SK-N-SH (cell line): ENCODE data around the gene PLCZ1. TPM values are rescaled to one million over a fixed set of nuclear protein-coding genes. Genes with fewer than 3 reads are reported as not detected.

Experiments
- CTCF ChIA-PET: fragments of 300-600, 350-600 bp; formaldehyde crosslinking; extraction: SDS; loops from one replicate; lab custom pipeline; 2021; lab: Yijun Ruan, JAX
- POLR2A ChIA-PET: fragments of 350-600 bp; sonication (Branson Sonifier 250); formaldehyde crosslinking; extraction: SDS; loops from one replicate; lab custom pipeline; 2020; ENCODE audit warnings: antibody characterized with exemption, inconsistent platforms; lab: Yijun Ruan, JAX
- DNase-seq: peaks from one replicate; pipeline ENCODE4 v3.0.0; 2012
- H2AFZ ChIP-seq: fragments of 200-600 bp; sonication (generic); 2 replicates; pipeline ENCODE4 v1.8.1; 2016; ENCODE audit warnings: antibody characterized with exemption, mild to moderate bottlenecking, low read depth
- H3F3A ChIP-seq: fragments of 200-600 bp; sonication (generic); replicated peaks from 2 replicates; pipeline ENCODE3; 2016; ENCODE audit warnings: antibody characterized with exemption, mild to moderate bottlenecking; ENCODE audit not compliant: insufficient read depth
- H3K27ac ChIP-seq, 2 experiments: fragments of 200-500 bp in 1 of 2; fragments of 200-600 bp in 1 of 2; sonication (Bioruptor generic) in 1 of 2; sonication (generic), shearing (Covaris generic) in 1 of 2; 2 replicates each; pipeline versions ENCODE4 v1.5.1 to v1.6.1; 2014 to 2016; ENCODE audit warnings: low read depth in 2 of 2, inconsistent platforms in 1 of 2, low read length in 1 of 2, mild to moderate bottlenecking in 1 of 2, mixed read lengths in 1 of 2
- H3K27me3 ChIP-seq: fragments of 200-600 bp; sonication (generic), shearing (Covaris generic); 2 replicates; pipeline ENCODE4 v1.6.1; 2016; ENCODE audit warnings: mixed run types; ENCODE audit not compliant: insufficient read depth
- H3K36me3 ChIP-seq, 2 experiments: fragments of 200-500 bp in 1 of 2; fragments of 200-600 bp in 1 of 2; sonication (Bioruptor generic) in 1 of 2; sonication (generic) in 1 of 2; replicated peaks in 1 of 2; 2 replicates each; pipeline versions ENCODE3 to v1.5.1; 2014 to 2016; ENCODE audit warnings: low read length in 1 of 2, mild to moderate bottlenecking in 1 of 2; ENCODE audit not compliant: insufficient read depth in 2 of 2, control insufficient read depth in 1 of 2
- H3K4me1 ChIP-seq, 2 experiments: fragments of 200-500 bp in 1 of 2; fragments of 200-600 bp in 1 of 2; sonication (Bioruptor generic) in 1 of 2; sonication (generic), shearing (Covaris generic) in 1 of 2; 2 replicates each; pipeline versions ENCODE4 v1.5.1 to v1.6.1; 2014 to 2016; ENCODE audit warnings: low read depth in 1 of 2, low read length in 1 of 2, mixed run types in 1 of 2; ENCODE audit not compliant: insufficient read depth in 2 of 2, control insufficient read depth in 1 of 2
- H3K4me2 ChIP-seq: fragments of 200-600 bp; sonication (generic), shearing (Covaris generic); 2 replicates; pipeline ENCODE4 v1.6.1; 2017; ENCODE audit warnings: mixed run types
- H3K4me3 ChIP-seq, 2 experiments: fragments of 200-500 bp in 1 of 2; fragments of 200-600 bp in 1 of 2; sonication (Bioruptor generic) in 1 of 2; sonication (generic), shearing (Covaris generic) in 1 of 2; 2 replicates each; pipeline versions ENCODE4 v1.5.1 to v1.8.1; 2014 to 2016; ENCODE audit warnings: low read depth in 2 of 2, inconsistent platforms in 1 of 2, low read length in 1 of 2, mild to moderate bottlenecking in 1 of 2, mixed read lengths in 1 of 2, moderate library complexity in 1 of 2
- H3K79me2 ChIP-seq: fragments of 200-600 bp; sonication (generic); 2 replicates; pipeline ENCODE4 v1.8.1; 2017; ENCODE audit warnings: mild to moderate bottlenecking; ENCODE audit not compliant: insufficient read depth
- H3K9ac ChIP-seq: fragments of 200-600 bp; sonication (generic); 2 replicates; pipeline ENCODE4 v1.6.1; 2017; ENCODE audit warnings: mixed run types
- H3K9me2 ChIP-seq: fragments of 200-600 bp; sonication (generic); 2 replicates; pipeline ENCODE4 v1.6.1; 2017; ENCODE audit warnings: mixed run types
- H3K9me3 ChIP-seq: fragments of 200-600 bp; sonication (generic); 2 replicates; pipeline ENCODE4 v1.6.1; 2017; ENCODE audit warnings: mixed run types, mild to moderate bottlenecking, moderate library complexity
- H4K20me1 ChIP-seq: fragments of 200-600 bp; sonication (generic); 2 replicates; pipeline ENCODE4 v1.6.1; 2017; ENCODE audit warnings: mild to moderate bottlenecking, mixed run types; ENCODE audit not compliant: insufficient read depth
- CHD2 ChIP-seq: fragments of 150-350 bp; IDR thresholded peaks from 2 replicates; pipeline ENCODE4 v1.6.1; 2018; ENCODE audit warnings: low read length; ENCODE audit not compliant: partially characterized antibody
- CTCF ChIP-seq: fragments of 200-600 bp; sonication (generic); IDR thresholded peaks from 2 replicates; pipeline ENCODE4 v1.6.1; 2017; ENCODE audit warnings: antibody characterized with exemption, mild to moderate bottlenecking, moderate library complexity
- EP300 ChIP-seq, 2 experiments: IDR thresholded peaks; 2 replicates each; pipeline versions ENCODE4 v1.4.0 to v1.6.1; 2012; ENCODE audit warnings: borderline replicate concordance in 1 of 2, low read depth in 1 of 2, low read length in 1 of 2
- IRF3 ChIP-seq: fragments of 150-350 bp; IDR thresholded peaks from 2 replicates; pipeline ENCODE4 v1.6.1; 2016; ENCODE audit warnings: mild to moderate bottlenecking, low read depth, low read length
- MAX ChIP-seq: IDR thresholded peaks from 2 replicates; pipeline ENCODE4 v1.4.0; 2012; ENCODE audit warnings: low read depth
- NFIC ChIP-seq: IDR thresholded peaks from 2 replicates; pipeline ENCODE4 v1.4.0; 2012; ENCODE audit warnings: borderline replicate concordance
- RAD21 ChIP-seq: IDR thresholded peaks from 2 replicates; pipeline ENCODE4 v1.6.1; 2012; ENCODE audit warnings: mild to moderate bottlenecking, low read length
- RCOR1 ChIP-seq: fragments of 150-350 bp; IDR thresholded peaks from 2 replicates; pipeline ENCODE4 v1.6.1; 2017; ENCODE audit warnings: antibody characterized with exemption, low read length
- REST ChIP-seq: IDR thresholded peaks from 2 replicates; pipeline ENCODE4 v1.6.1; 2012; ENCODE audit warnings: mild to moderate bottlenecking, low read depth, low read length, moderate library complexity
- SIN3A ChIP-seq: IDR thresholded peaks from 2 replicates; pipeline ENCODE4 v1.6.1; 2012; ENCODE audit warnings: low read depth, mild to moderate bottlenecking, low read length, moderate library complexity, borderline replicate concordance
- TAF1 ChIP-seq: IDR thresholded peaks from 2 replicates; pipeline ENCODE4 v1.6.1; 2012; ENCODE audit warnings: low read depth, mild to moderate bottlenecking, low read length, moderate library complexity, borderline replicate concordance
- TCF12 ChIP-seq: IDR thresholded peaks from 2 replicates; pipeline ENCODE4 v1.4.0; 2012
- USF2 ChIP-seq: fragments of 150-350 bp; IDR thresholded peaks from 2 replicates; pipeline ENCODE4 v1.6.1; 2017; ENCODE audit warnings: antibody characterized with exemption, low read length, low read depth, borderline replicate concordance
- WGBS: methylation state at CpG from one replicate; pipeline ENCODE4 v1.1.6; 2017; ENCODE audit warnings: low lambda C conversion rate; 5-methylcytosine and 5-hydroxymethylcytosine counted together
- polyA plus RNA-seq, 3 experiments: library from polyadenylated mRNA; depleted of rRNA; stranded (reverse); fragments of >200 nt; gene quantifications; 2 replicates each; pipeline ENCODE4 v1.2.3, GENCODE V29; 2012

PLCZ1 gene
- polyA plus RNA-seq, 1 of the 3 experiments (the other 2 are of a cell fraction) = 0.15 TPM

- H3K36me3 ChIP-seq = no peaks in the 10 kb centered on the region
- 57% methylated on average over 7 of the region's 16 CpGs for WGBS
- no peaks in the 10 kb centered on the region for H3K9me2 ChIP-seq
- POLR2A ChIA-PET = no interaction called here
- TF ChIP-seq NFIC (no peak), CTCF (no peak), CHD2 (no peak), IRF3 (no peak), TCF12 (no peak), RAD21 (no peak), TAF1 (no peak), EP300 (IDR thresholded peaks at IDR 0.05; ENCODE audit: borderline replicate concordance in 1 of 2, low read depth in 1 of 2, low read length in 1 of 2) (no peak), SIN3A (no peak), MAX (no peak), USF2 (no peak), REST (no peak), RCOR1 (no peak)
- no peaks in the 10 kb centered on the region for H3K79me2 ChIP-seq
- H4K20me1 ChIP-seq = no peaks in the 10 kb centered on the region
- no peak overlapping the region for H2AFZ ChIP-seq
- H3K9ac ChIP-seq = no peak overlapping the region
- no peak overlapping the region for H3K4me3 ChIP-seq
- no peak overlapping the region for H3K4me2 ChIP-seq
- H3K4me1 ChIP-seq = peaks cover 0 to 8% of the 10 kb centered on the region in 2 experiments; a peak in 2 of 4 replicates
- H3K27me3 ChIP-seq = no peaks in the 10 kb centered on the region
- H3F3A ChIP-seq = peaks cover 5% of the 10 kb centered on the region
- no peak for DNase-seq
- H3K9me3 ChIP-seq = no peaks in the 10 kb centered on the region
- H3K27ac ChIP-seq = no peak overlapping the region
- CTCF ChIA-PET = interaction anchor here (0.7 kb wide), 1 partner anchor 53 kb away, joined by 3 read pairs; no protein-coding TSS in a partner anchor
Observed at GRCh38 chr12:18753481-18754123, 15.8 kb upstream of the PLCZ1 start.
